ENCODE data around the gene LATS2.

- TF ChIP-seq CTCF (IDR thresholded peaks at IDR 0.05) (no peak), POLR2A (IDR thresholded peaks at IDR 0.05) (no peak)
Observed at GRCh38 chr13:20955496-20955895, 105.9 kb downstream of the LATS2 start.
